ENCODE data around the gene CDK14. TPM values are rescaled to one million over a fixed set of nuclear protein-coding genes. Genes with fewer than 3 reads are reported as not detected.

The CDK14 gene
- total and polyA plus RNA-seq, 2 of the 8 experiments (the other 6 are each of a cell fraction or from before 2014, with no cell fraction given) = 5.5 to 47.3 TPM

DNA sequence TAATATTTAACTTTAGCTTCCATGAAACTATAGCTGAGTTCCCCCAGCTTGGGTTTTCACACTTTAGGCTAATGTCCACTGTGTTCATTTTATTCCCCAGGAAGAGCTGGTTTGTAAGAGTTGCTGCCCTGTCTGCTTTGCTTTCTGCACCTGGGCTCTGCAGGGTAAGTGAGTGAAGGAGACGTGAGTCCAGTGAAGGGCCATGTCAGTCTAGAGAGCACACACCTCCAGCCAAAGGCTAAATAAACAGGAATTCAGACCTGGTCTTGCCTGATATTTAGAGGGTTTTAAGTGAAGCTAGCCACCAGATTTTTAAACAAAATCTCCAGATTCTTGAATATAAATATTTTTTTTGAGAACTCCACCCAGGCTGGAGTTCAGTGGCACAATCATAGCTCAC, 643.7 kb downstream of the CDK14 start:
- Histone ChIP-seq H3K79me2 (ENCODE audit: control insufficient read depth in 1 of 2, insufficient read depth in 2 of 2, low read length in 2 of 2) (no peaks in the 10 kb centered on the region), H3K27me3 (replicated peaks in 1 of 4; ENCODE audit: control insufficient read depth in 3 of 4, extremely low read depth in 1 of 4, insufficient read depth in 3 of 4, low read length in 3 of 4) (no peaks in the 10 kb centered on the region), H3K23me2 (ENCODE audit: low read depth, low read length) (no peaks in the 10 kb centered on the region), H3K36me3 (ENCODE audit: control insufficient read depth in 2 of 4, insufficient read depth in 4 of 4, low read length in 3 of 4) (no peaks in the 10 kb centered on the region), H2BK12ac (ENCODE audit: low read depth, low read length) (no peak overlapping the region), H2BK15ac (ENCODE audit: low read length) (no peak overlapping the region), H3K9ac (replicated peaks in 1 of 4; ENCODE audit: extremely low read depth in 1 of 4, low read depth in 3 of 4, low read length in 3 of 4) (no peak overlapping the region), H3K4me1 (replicated peaks in 1 of 4; ENCODE audit: control insufficient read depth in 3 of 4, insufficient read depth in 4 of 4, low read length in 3 of 4) (no peaks in the 10 kb centered on the region), H3K14ac (ENCODE audit: insufficient read length) (no peak overlapping the region), H3K4me2 (ENCODE audit: insufficient read depth in 1 of 2, low read depth in 2 of 2, low read length in 2 of 2) (no peak overlapping the region), H3K56ac (replicated peaks; ENCODE audit: insufficient read length, low read depth, low read length) (no peak overlapping the region), H2AFZ (ENCODE audit: low read length) (no peak overlapping the region), H3K27ac (ENCODE audit: low read depth, low read length) (no peak overlapping the region), H4K5ac (ENCODE audit: insufficient read length, low read depth, low read length) (no peak overlapping the region), H3K4me3 (ENCODE audit: extremely low read depth in 1 of 4, insufficient read depth in 2 of 4, low read depth in 3 of 4, low read length in 4 of 4) (no peak overlapping the region), H4K8ac (ENCODE audit: extremely low read depth, insufficient read depth, low read length) (no peak overlapping the region), H3K23ac (ENCODE audit: insufficient read length) (no peak overlapping the region), H2AK5ac (ENCODE audit: low read depth, low read length) (no peak overlapping the region), H2BK120ac (replicated peaks; ENCODE audit: low read depth, low read length) (no peak overlapping the region), H3K79me1 (ENCODE audit: low read depth, low read length) (no peaks in the 10 kb centered on the region), H3K4ac (replicated peaks; ENCODE audit: insufficient read length, low read depth, low read length) (no peak overlapping the region), H4K20me1 (replicated peaks in 1 of 2; ENCODE audit: control insufficient read depth in 1 of 2, insufficient read depth in 2 of 2, low read length in 2 of 2) (no peaks in the 10 kb centered on the region), H2BK20ac (ENCODE audit: low read length) (no peak overlapping the region), H3K18ac (ENCODE audit: extremely low read depth, low read length) (no peak overlapping the region), H2BK5ac (ENCODE audit: low read depth, low read length) (no peak overlapping the region), H4K91ac (replicated peaks; ENCODE audit: insufficient read length, low read length) (no peak overlapping the region), H3K9me3 (ENCODE audit: insufficient read depth in 2 of 2, low read depth in 1 of 2, low read length in 1 of 2) (no peaks in the 10 kb centered on the region)
- ChIA-PET CTCF (ENCODE audit: partially characterized antibody) (interaction anchor here (1.0 to 2.1 kb wide), 5 partner anchors 10 to 157 kb away, joined by 3 to 8 read pairs (median 5); no protein-coding TSS in a partner anchor), POLR2A (ENCODE audit: partially characterized antibody) (interaction anchor here (1.1 kb wide), 1 partner anchor 9 kb away, joined by 3 read pairs; no protein-coding TSS in a partner anchor)
- DNase-seq (ENCODE audit: low read depth in 1 of 2, low spot score in 2 of 2) = no peak
- 94% methylated on average over 1 of the region's 1 CpG; no CpG with 5 or more reads in 1 of the 2 experiments for WGBS, 2 experiments (ENCODE audit: extremely low coverage in 1 of 2, insufficient coverage in 1 of 2, insufficient read length in 1 of 2, insufficient replicate concordance in 2 of 2, low coverage in 1 of 2, low lambda C conversion rate in 2 of 2, missing lambda C conversion rate in 1 of 2)
- FAIRE-seq = no peak
- TF ChIP-seq CTBP2 (IDR thresholded peaks at IDR 0.05; ENCODE audit: borderline replicate concordance, insufficient read depth, insufficient read length, low read length) (no peak), SRF (IDR thresholded peaks at IDR 0.05; ENCODE audit: low read depth, low read length) (no peak), CBX8 (IDR thresholded peaks at IDR 0.05; ENCODE audit: borderline replicate concordance, low read depth, low read length) (no peak), E2F6 (IDR thresholded peaks at IDR 0.05) (no peak), ASH2L (IDR thresholded peaks at IDR 0.05; ENCODE audit: low read length) (no peak), EGR1 (IDR thresholded peaks at IDR 0.05; ENCODE audit: borderline replicate concordance, low read depth, low read length) (no peak), KDM5A (IDR thresholded peaks at IDR 0.05; ENCODE audit: low read length) (no peak), POU5F1 (IDR thresholded peaks at IDR 0.05; ENCODE audit: low read depth, low read length) (no peak), USF2 (IDR thresholded peaks at IDR 0.05; ENCODE audit: low read length) (no peak)
